HUES48 (cell line): ENCODE measurements around the gene TMUB1.

Experiments used
- H3K27ac ChIP-seq: one replicate; pipeline ENCODE4 v1.7.0; 2013; ENCODE audit warnings: low read depth, low read length, inconsistent platforms
- H3K27me3 ChIP-seq: 2 replicates; pipeline ENCODE4 v1.6.1; 2013; ENCODE audit warnings: mild to moderate bottlenecking, low read length; ENCODE audit not compliant: control insufficient read depth, insufficient read depth
- H3K36me3 ChIP-seq: 2 replicates; pipeline ENCODE4 v1.6.1; 2013; ENCODE audit warnings: low read length; ENCODE audit not compliant: control insufficient read depth, insufficient read depth
- H3K4me1 ChIP-seq: 2 replicates; pipeline ENCODE4 v1.6.1; 2013; ENCODE audit warnings: mild to moderate bottlenecking, low read length; ENCODE audit not compliant: control insufficient read depth, insufficient read depth
- H3K4me3 ChIP-seq: 2 replicates; pipeline ENCODE4 v1.5.1; 2013; ENCODE audit warnings: mild to moderate bottlenecking, low read depth, low read length
- H3K9ac ChIP-seq: 2 replicates; pipeline ENCODE4 v1.6.1; 2013; ENCODE audit warnings: mild to moderate bottlenecking, low read depth, low read length, moderate library complexity
- H3K9me3 ChIP-seq: 2 replicates; pipeline ENCODE4 v1.6.1; 2013; ENCODE audit warnings: low read length; ENCODE audit not compliant: control insufficient read depth, insufficient read depth

TMUB1 gene

DNA sequence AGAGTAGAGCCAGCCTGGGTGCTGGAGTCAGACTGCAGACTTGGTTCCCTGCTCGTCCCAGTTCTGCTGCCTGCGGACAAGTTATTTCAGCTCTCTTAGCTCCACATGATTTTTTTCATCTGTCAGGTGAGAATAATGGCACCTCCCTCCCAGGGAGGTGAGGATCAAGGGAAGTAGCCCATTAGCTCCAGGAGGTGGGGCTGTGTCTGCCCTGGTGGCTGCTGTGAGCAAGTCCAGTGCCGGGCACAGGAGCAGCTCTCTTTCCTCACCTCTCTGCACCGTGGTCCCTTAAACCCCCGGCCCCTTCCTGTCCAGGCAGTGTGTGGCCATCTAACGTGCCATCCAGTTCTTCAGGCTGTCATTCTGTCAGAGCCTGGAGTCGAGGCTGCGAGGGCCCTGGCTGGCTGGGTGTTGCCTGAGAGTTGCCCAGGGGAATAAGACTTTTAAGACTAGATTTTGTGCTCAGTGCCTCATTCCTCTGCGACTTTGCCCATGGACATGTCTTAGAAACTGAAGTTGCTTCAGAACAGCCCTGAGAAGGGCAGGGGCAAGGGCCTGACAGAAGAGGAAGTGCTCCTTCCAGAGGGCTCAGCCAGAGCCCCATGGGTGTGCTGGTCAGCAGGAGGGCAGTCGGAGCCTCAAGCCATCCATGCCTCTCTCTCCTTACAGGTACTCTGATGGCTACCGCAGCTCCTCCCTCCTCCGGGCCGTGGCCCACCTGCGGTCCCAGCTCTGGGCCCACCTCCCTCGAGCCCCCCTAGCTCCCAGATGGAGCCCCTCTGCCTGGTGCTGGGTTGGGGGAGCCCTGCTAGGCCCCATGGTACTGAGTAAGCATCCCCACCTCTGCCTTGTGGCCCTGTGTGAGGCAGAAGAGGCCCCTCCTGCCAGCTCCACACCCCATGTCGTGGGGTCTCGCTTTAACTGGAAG, 50.1 kb downstream of the TMUB1 start:
- H3K27ac ChIP-seq, result no peak overlapping the region
- H3K27me3 ChIP-seq, result no peaks in the 10 kb centered on the region
- peaks cover 19% of the 10 kb centered on the region for H3K36me3 ChIP-seq
- H3K9ac ChIP-seq, result no peak overlapping the region
- H3K4me1 ChIP-seq, result no peaks in the 10 kb centered on the region
- no peak overlapping the region for H3K4me3 ChIP-seq
- no peaks in the 10 kb centered on the region for H3K9me3 ChIP-seq
